Thyroid gland (tissue), 4 donors: Measurements from ENCODE around the gene SUN3. TPM values are rescaled to one million over a fixed set of nuclear protein-coding genes. Genes with fewer than 3 reads are reported as not detected.
"Not testable (repeated sequence)": the region's sequence is repeated elsewhere in the genome, so short reads cannot be mapped to it uniquely, and the experiment has no call there.

Experiments used
- DNase-seq, 2 donors: peaks; one replicate each; pipeline ENCODE4 v3.0.0-alpha.2; 2019
- H3K27ac ChIP-seq, 3 donors: fragments of 200-600 bp; sonication (generic); 1 replicate in 2 of 3; 2 replicates in 1 of 3; pipeline ENCODE4 v1.5.1; 2016 to 2019; ENCODE audit warnings: mild to moderate bottlenecking in 1 of 3, moderate library complexity in 1 of 3
- H3K27me3 ChIP-seq: fragments of 200-600 bp; sonication (generic); one replicate; pipeline ENCODE4 v1.5.1; 2019
- H3K36me3 ChIP-seq, 2 donors: fragments of 200-600 bp; sonication (generic); one replicate each; pipeline ENCODE4 v1.5.1; 2016 to 2019
- H3K4me1 ChIP-seq, 2 donors: fragments of 200-600 bp; sonication (generic); one replicate each; pipeline ENCODE4 v1.5.1; 2017 to 2019
- H3K4me3 ChIP-seq, 3 donors: fragments of 200-600 bp; sonication (generic); replicated peaks in 1 of 3; 1 replicate in 2 of 3; 2 replicates in 1 of 3; pipeline ENCODE4 v1.5.1; 2016; ENCODE audit warnings: mild to moderate bottlenecking in 1 of 3
- H3K9me3 ChIP-seq: fragments of 200-600 bp; sonication (generic); one replicate; pipeline ENCODE4 v1.5.1; 2017
- POLR2A ChIP-seq, 2 donors: fragments of 450-650 bp; IDR thresholded peaks; one replicate each; pipeline ENCODE4 v1.6.1; 2017; ENCODE audit warnings: antibody characterized with exemption in 2 of 2, mild to moderate bottlenecking in 2 of 2, moderate library complexity in 1 of 2
- WGBS, 2 donors: methylation state at CpG; one replicate each; pipeline ENCODE4 v1.1.5; 2017; 5-methylcytosine and 5-hydroxymethylcytosine counted together
- intact Hi-C: fragments of 100-400 bp; cut with DNase I; formaldehyde crosslinking; loops from one replicate; pipeline ENCODE4 v1.15.1; 2023
- total RNA-seq, 4 donors: library from RNA; depleted of rRNA; stranded (reverse); fragments of >200 nt; gene quantifications; one replicate each; pipeline ENCODE4 v1.2.3, GENCODE V29; 2016
- TF ChIP-seq, protein P1 (sequence below), 6 experiments: fragments of 200-600 bp in 3 of 6; fragments of 450-650 bp in 3 of 6; sonication (generic) in 3 of 6; IDR thresholded peaks; one replicate each; pipeline ENCODE4 v1.5.1; 2016 to 2019; ENCODE audit warnings: antibody characterized with exemption in 6 of 6, mild to moderate bottlenecking in 2 of 6, inconsistent platforms in 1 of 6, moderate library complexity in 1 of 6

SUN3 gene
- total RNA-seq, 4 donors from 2014 or later = not detected

DNA sequence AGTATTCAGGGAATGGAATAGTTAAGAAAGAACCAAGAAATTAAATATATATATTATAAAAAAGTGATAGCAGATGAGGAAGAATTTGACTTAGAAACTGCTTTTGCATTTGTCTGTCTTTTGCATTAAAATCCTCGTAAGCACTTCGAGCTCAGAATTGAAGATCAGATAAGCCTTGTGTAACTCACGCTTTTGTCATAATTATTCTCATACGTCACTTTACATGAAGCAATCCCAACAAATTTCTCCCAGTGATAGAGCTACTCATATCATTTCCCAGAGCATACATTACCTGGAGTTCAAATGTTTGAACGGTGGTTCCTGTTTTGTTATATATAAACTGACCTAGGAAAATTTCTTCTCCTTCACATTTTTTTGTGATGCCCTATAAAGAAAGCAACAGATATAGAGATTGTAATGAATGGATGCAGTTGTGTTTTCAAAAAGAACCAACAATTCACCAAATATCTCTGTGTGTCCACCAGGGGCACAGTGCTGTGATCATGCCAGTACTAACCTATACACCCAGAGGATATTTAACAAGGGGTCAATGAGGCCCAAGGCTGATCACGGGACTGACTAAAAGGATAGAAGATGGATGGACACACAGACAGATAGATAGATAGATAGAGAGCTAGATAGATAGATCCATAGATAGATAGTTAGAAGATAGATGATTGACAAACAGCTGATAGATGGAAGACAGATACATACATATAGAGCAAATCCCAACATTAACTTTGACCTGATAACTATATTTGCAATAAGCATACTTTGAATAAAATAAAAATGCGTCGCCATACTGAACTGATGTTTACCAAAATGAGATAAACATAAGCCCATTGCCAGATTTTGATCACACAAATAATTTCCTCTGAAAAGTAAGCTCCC is 40.2 kb downstream of the SUN3 start:
- intact Hi-C loops = no loop called here
- Histone ChIP-seq H3K4me1 (no peaks in the 10 kb centered on the region), H3K4me3 (no peak overlapping the region), H3K27ac (no peak overlapping the region), H3K36me3 (no peaks in the 10 kb centered on the region), H3K9me3 (no peaks in the 10 kb centered on the region), H3K27me3 (no peaks in the 10 kb centered on the region)
- TF ChIP-seq POLR2A (IDR thresholded peaks at IDR 0.05) = no peak
- TF ChIP-seq, protein P1, sequence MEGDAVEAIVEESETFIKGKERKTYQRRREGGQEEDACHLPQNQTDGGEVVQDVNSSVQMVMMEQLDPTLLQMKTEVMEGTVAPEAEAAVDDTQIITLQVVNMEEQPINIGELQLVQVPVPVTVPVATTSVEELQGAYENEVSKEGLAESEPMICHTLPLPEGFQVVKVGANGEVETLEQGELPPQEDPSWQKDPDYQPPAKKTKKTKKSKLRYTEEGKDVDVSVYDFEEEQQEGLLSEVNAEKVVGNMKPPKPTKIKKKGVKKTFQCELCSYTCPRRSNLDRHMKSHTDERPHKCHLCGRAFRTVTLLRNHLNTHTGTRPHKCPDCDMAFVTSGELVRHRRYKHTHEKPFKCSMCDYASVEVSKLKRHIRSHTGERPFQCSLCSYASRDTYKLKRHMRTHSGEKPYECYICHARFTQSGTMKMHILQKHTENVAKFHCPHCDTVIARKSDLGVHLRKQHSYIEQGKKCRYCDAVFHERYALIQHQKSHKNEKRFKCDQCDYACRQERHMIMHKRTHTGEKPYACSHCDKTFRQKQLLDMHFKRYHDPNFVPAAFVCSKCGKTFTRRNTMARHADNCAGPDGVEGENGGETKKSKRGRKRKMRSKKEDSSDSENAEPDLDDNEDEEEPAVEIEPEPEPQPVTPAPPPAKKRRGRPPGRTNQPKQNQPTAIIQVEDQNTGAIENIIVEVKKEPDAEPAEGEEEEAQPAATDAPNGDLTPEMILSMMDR (IDR thresholded peaks at IDR 0.05) = no peak
- no peak for DNase-seq
- WGBS, 2 donors = 80 to 88% methylated on average over 8 of the region's 8 CpGs

GRCh38 chr7:47982610-47983009 is 46.3 kb downstream of the SUN3 start:
- Histone ChIP-seq H3K36me3 (peaks cover 4 to 5% of the 10 kb centered on the region in 2 donors), H3K27ac (no peak overlapping the region), H3K9me3 (no peaks in the 10 kb centered on the region), H3K27me3 (no peaks in the 10 kb centered on the region), H3K4me3 (no peak overlapping the region), H3K4me1 (peaks cover 4 to 8% of the 10 kb centered on the region in 2 donors)
- intact Hi-C loops = no loop called here
- no peak for DNase-seq
- 60 to 62% methylated on average over 2 of the region's 2 CpGs for WGBS, 2 donors
- TF ChIP-seq POLR2A (IDR thresholded peaks at IDR 0.05) = no peak
- TF ChIP-seq, protein P1 (IDR thresholded peaks at IDR 0.05) = no peak

DNA sequence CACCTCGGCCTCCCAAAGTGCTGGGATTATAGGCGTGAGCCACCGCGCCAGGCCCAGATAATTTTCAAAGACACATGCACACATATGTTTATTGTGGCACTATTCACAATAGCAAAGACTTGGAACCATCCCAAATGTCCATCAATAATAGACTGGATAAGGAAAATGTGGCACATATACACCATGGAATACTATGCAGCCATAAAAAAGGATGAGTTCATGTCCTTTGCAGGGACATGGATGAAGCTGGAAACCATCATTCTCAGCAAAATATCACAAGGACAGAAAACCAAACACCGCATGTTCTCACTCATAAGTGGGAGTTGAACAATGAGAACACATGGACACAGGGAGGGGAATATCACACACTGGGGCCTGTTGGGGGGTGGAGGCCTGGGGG is 48.3 kb downstream of the SUN3 start:
- intact Hi-C loops, DNase-seq, H3K4me3 ChIP-seq, H3K27me3 ChIP-seq, H3K9me3 ChIP-seq, H3K4me1 ChIP-seq, H3K27ac ChIP-seq: not testable (repeated sequence)
- H3K36me3 ChIP-seq = peaks cover 19 to 25% of the 10 kb centered on the region in 2 donors
- 94 to 96% methylated on average over 5 of the region's 5 CpGs for WGBS, 2 donors

DNA sequence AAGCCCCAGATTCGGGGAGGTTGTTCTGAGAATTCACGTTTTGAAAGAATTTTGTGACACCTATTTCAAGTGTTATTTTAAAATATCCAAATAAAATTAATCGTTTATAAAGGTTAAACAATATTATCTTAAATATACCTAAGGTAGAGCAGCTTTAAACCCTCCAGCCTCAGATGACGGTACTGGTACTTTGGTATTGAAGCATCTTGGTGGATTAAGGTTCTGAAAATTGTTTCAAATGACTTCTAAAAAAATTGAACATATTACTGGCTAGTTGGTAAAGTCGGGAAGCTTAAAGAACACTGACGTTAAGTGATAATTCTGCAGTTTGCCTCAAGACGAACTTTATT is 49.1 kb downstream of the SUN3 start:
- peaks cover 28 to 31% of the 10 kb centered on the region in 2 donors for H3K36me3 ChIP-seq
- H3K4me3 ChIP-seq = peak overlapping the region in 2 of 3 donors; percentile 45 to 52
- TF ChIP-seq POLR2A (IDR thresholded peaks at IDR 0.05) = no peak
- TF ChIP-seq, protein P1 (IDR thresholded peaks at IDR 0.05) = no peak
- H3K27me3 ChIP-seq = no peaks in the 10 kb centered on the region
- no peaks in the 10 kb centered on the region for H3K9me3 ChIP-seq
- WGBS, 2 donors = 35 to 37% methylated on average over 7 of the region's 7 CpGs
- H3K27ac ChIP-seq = peak overlapping the region; percentile 60 to 89 (median 80)
- intact Hi-C loops = loop anchor here (5.0 kb wide), 1 partner anchor 107 kb away; the partner anchor contains the start of gene UPP1
- DNase-seq = no peak
- H3K4me1 ChIP-seq = peaks cover 4 to 8% of the 10 kb centered on the region in 2 donors

DNA sequence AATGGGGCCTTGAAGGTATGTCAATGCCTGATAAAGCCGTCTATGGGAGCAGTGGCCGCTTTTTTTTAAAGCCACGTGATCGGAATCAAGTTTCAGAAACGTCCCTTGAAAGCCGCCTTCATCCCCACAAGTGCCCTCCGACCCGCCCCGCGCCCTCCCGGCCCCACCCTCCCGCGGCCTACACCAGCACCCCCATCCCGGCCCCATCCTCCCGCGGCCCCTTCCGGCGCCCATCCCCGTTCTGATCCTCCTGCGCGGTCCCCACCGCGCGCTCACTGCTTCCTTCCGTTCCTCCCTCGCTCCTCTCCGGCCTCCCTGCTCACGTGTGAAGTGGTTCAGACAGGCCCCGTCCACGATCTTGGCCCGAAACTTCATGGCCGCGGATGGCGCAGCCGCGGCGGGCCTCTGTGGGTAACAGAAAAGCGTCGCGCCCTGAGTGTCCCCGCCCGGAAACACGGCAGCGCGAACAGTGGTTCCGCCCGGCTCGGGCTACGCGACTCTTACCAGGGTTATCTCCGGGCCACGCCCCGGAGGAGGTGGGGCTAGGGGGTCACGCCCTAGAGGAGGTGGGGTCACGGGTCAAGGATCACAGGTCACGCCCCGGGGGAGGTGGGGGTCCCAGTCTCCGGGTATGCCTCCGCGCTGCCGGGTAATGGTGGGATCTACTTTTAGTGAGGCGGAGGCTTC is 49.6 kb downstream of the SUN3 start, which contains the start of gene HUS1:
HUS1 (minus strand) TSS at position 471 of the 687 bp plus-strand sequence; CDS start at position 375, 96 bp downstream.
- Histone ChIP-seq H3K4me3 (peak within 1 kb of the TSS; percentile 7 to 52 (median 45)), H3K4me1 (peaks cover 4 to 8% of the 10 kb centered on the region in 2 donors), H3K36me3 (peaks cover 33 to 36% of the 10 kb centered on the region in 2 donors), H3K27ac (peak within 1 kb of the TSS; percentile 60 to 89 (median 80)), H3K9me3 (no peaks in the 10 kb centered on the region), H3K27me3 (no peaks in the 10 kb centered on the region)
- 1 to 2% methylated on average over 33 to 39 of the region's 62 CpGs for WGBS, 2 donors
- intact Hi-C loops = loop anchor here (5.0 kb wide), 1 partner anchor 108 kb away; the partner anchor contains the start of gene UPP1
- peak in 1 of 2 donors; percentile 77 for TF ChIP-seq POLR2A (IDR thresholded peaks at IDR 0.05)
- TF ChIP-seq, protein P1 (IDR thresholded peaks at IDR 0.05) = no peak
- peak; percentile 91 to 92 for DNase-seq
